Transverse colon (tissue), 4 donors: ENCODE results near the gene VSTM5. TPM values are rescaled to one million over a fixed set of nuclear protein-coding genes. Genes with fewer than 3 reads are reported as not detected.

Source experiments
- DNase-seq: peaks from one replicate; pipeline ENCODE4 v3.0.0-alpha.2; 2019
- H3K27ac ChIP-seq, 4 donors: fragments of 200-600 bp; sonication (generic); 2 replicates each; pipeline ENCODE4 v1.5.1; 2016 to 2018; ENCODE audit warnings: inconsistent platforms in 4 of 4
- H3K27me3 ChIP-seq: fragments of 200-600 bp; sonication (generic); 2 replicates; pipeline ENCODE4 v1.5.1; 2017; ENCODE audit warnings: inconsistent platforms
- H3K36me3 ChIP-seq, 4 donors: fragments of 200-600 bp; sonication (generic); 2 replicates each; pipeline ENCODE4 v1.5.1; 2017 to 2019; ENCODE audit warnings: inconsistent platforms in 4 of 4
- H3K4me1 ChIP-seq, 4 donors: fragments of 200-600 bp; sonication (generic); 2 replicates each; pipeline ENCODE4 v1.5.1; 2017 to 2020; ENCODE audit warnings: inconsistent platforms in 4 of 4
- H3K4me3 ChIP-seq, 4 donors: fragments of 200-600 bp; sonication (generic); 1 replicate in 1 of 4; 2 replicates in 3 of 4; pipeline versions ENCODE4 v1.5.1 to v1.6.1; 2017 to 2019; ENCODE audit warnings: inconsistent platforms in 4 of 4
- H3K9me3 ChIP-seq, 2 donors: fragments of 200-600 bp; sonication (generic); 2 replicates each; pipeline ENCODE4 v1.5.1; 2017 to 2019; ENCODE audit warnings: inconsistent platforms in 2 of 2
- EP300 ChIP-seq: sonication (generic); formaldehyde crosslinking; IDR thresholded peaks from one replicate; pipeline ENCODE4 v1.6.1; 2017; ENCODE audit warnings: antibody characterized with exemption, low read depth
- POLR2A ChIP-seq: fragments of 450-650 bp; IDR thresholded peaks from one replicate; pipeline ENCODE4 v1.6.1; 2016; ENCODE audit warnings: antibody characterized with exemption, mild to moderate bottlenecking, moderate library complexity
- POLR2AphosphoS5 ChIP-seq, 3 donors: sonication (generic); formaldehyde crosslinking; IDR thresholded peaks; one replicate each; pipeline ENCODE4 v1.6.1; 2016; ENCODE audit warnings: antibody characterized with exemption in 3 of 3
- WGBS, 2 donors: methylation state at CpG; one replicate each; pipeline ENCODE4 v1.1.5; 2018; ENCODE audit warnings: low coverage in 1 of 2; 5-methylcytosine and 5-hydroxymethylcytosine counted together
- in situ Hi-C, 4 donors: fragments of 200-750 bp; cut with MboI; loops; one replicate each; pipeline versions ENCODE4 v1.15.0 to v1.15.1; 2017; ENCODE audit warnings: low sequenced_read_pairs in 3 of 4, low pct_ligation_motif_present in 1 of 4, low pct_unique_long_range_greater_than_20kb in 1 of 4
- intact Hi-C: fragments of 100-400 bp; cut with DNase I; formaldehyde crosslinking; loops from one replicate; pipeline ENCODE4 v1.15.1; 2023; ENCODE audit warnings: low total_unique reads
- total RNA-seq, 4 donors: library from RNA; depleted of rRNA; stranded (reverse); fragments of >200 nt; gene quantifications; one replicate each; pipeline ENCODE4 v1.1.0, GENCODE V29; 2016
- TF ChIP-seq, protein P1 (sequence below), 5 experiments: fragments of 200-600 bp in 3 of 5; fragments of 450-650 bp in 2 of 5; sonication (generic) in 3 of 5; IDR thresholded peaks; 1 replicate in 2 of 5; 2 replicates in 3 of 5; pipeline ENCODE4 v1.5.1; 2016 to 2017; ENCODE audit warnings: antibody characterized with exemption in 5 of 5, inconsistent platforms in 3 of 5, mild to moderate bottlenecking in 2 of 5, moderate library complexity in 1 of 5

VSTM5 gene
- total RNA-seq, 4 donors from 2014 or later = 0.96 to 3.4 (median 1.1) TPM; not detected in 1

DNA sequence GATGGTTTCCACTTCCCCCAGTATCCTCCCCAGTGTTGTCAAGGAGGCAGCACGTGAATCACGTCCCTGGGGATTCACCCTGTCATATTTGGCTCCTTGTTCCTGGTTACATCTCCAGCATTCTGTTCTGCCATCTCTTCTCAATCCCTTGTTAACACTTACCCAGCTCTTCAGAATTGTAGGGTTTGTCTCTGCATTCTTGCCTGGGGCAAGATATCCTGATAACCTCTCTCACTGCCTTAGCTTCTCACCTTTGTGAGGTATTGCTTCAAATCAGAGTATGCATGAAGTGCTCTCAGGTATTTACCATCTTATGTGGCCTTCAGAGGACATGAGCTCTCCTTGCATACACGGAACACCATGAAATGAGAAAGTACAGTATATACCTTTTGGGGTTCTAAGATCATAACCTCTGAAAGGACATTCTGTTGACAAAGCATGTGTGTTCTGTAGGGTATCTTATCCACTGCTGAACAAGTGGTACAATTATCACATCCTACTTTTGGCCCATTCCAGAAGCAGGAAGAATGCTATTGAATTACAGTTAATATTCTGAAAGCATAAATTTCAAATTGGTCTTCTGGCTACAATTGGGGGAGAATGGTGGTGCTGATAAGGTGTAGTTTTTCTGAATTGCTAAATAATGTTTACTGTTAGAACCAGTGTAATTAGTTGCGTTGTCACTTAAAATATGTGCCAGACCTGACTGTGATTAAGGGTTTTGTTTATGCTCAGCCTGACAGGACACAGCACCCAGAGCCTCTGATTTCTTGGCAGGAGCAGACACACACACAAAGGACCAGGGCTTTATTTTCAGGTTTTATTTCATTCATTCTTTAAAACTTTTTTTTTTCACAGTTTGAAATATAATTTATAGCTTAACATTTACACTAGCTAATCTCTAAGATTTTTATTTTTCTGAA is 32.7 kb downstream of the VSTM5 start:
- Histone ChIP-seq H3K9me3 (no peaks in the 10 kb centered on the region), H3K27me3 (no peaks in the 10 kb centered on the region), H3K27ac (no peak overlapping the region), H3K4me3 (no peak overlapping the region), H3K36me3 (peaks cover 0 to 12% (median 5%) of the 10 kb centered on the region in 4 donors), H3K4me1 (no peaks in the 10 kb centered on the region)
- no peak for DNase-seq
- intact Hi-C loops (no loop called here), in situ Hi-C loops (no loop called here)
- TF ChIP-seq POLR2AphosphoS5 (IDR thresholded peaks at IDR 0.05) = no peak
- TF ChIP-seq, protein P1, sequence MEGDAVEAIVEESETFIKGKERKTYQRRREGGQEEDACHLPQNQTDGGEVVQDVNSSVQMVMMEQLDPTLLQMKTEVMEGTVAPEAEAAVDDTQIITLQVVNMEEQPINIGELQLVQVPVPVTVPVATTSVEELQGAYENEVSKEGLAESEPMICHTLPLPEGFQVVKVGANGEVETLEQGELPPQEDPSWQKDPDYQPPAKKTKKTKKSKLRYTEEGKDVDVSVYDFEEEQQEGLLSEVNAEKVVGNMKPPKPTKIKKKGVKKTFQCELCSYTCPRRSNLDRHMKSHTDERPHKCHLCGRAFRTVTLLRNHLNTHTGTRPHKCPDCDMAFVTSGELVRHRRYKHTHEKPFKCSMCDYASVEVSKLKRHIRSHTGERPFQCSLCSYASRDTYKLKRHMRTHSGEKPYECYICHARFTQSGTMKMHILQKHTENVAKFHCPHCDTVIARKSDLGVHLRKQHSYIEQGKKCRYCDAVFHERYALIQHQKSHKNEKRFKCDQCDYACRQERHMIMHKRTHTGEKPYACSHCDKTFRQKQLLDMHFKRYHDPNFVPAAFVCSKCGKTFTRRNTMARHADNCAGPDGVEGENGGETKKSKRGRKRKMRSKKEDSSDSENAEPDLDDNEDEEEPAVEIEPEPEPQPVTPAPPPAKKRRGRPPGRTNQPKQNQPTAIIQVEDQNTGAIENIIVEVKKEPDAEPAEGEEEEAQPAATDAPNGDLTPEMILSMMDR (IDR thresholded peaks at IDR 0.05) = no peak
- TF ChIP-seq POLR2A = no peak
- no peak for TF ChIP-seq EP300
- 74 to 76% methylated on average over 2 to 4 of the region's 4 CpGs for WGBS, 2 donors

DNA sequence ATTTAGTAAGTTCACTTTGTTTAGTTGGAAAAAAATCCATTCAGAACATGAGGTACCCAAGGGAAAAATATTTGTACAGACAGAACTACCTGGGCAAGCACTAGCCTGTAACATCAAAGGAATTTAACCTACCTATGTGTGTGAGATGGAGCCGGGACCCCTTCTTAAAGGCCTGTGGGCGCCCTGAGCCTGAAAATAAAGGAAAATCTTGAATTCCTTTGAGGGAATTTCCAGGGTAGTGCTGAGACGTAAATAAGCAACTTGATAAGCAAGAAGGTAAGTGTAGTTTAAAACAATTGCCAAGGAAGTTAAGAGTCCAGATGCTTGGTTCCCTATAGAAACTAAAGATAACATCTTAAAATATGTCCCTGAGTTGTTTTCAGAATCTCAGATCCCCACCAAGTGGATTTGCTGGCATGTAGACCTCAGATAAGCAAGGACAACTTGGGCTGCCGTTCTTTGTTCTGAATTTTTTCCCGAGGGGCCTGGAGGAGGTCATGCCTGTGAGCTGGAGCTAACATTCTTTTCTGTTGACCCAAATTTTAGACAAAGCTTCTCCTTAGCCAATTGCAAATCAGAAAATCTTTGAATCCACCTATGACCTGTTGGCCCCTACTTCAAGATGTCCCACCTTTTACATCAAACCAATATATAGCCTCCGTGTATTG is 35.3 kb downstream of the VSTM5 start:
- intact Hi-C loops (no loop called here), in situ Hi-C loops (no loop called here)
- DNase-seq = no peak
- Histone ChIP-seq H3K4me3 (no peak overlapping the region), H3K9me3 (no peaks in the 10 kb centered on the region), H3K27me3 (no peaks in the 10 kb centered on the region), H3K36me3 (peaks cover 0 to 37% (median 15%) of the 10 kb centered on the region in 4 donors), H3K27ac (no peak overlapping the region), H3K4me1 (no peaks in the 10 kb centered on the region)
- WGBS, 2 donors = 93 to 98% methylated on average over 4 to 6 of the region's 6 CpGs
- no peak for TF ChIP-seq EP300
- TF ChIP-seq, protein P1 (IDR thresholded peaks at IDR 0.05) = no peak
- TF ChIP-seq POLR2AphosphoS5 (IDR thresholded peaks at IDR 0.05) = no peak

- 93 to 95% methylated on average over 5 of the region's 5 CpGs for WGBS, 2 donors
- in situ Hi-C loops = no loop called here
- Histone ChIP-seq H3K27ac (no peak overlapping the region), H3K9me3 (no peaks in the 10 kb centered on the region), H3K36me3 (peaks cover 0 to 42% (median 20%) of the 10 kb centered on the region in 4 donors), H3K27me3 (no peaks in the 10 kb centered on the region), H3K4me3 (no peak overlapping the region), H3K4me1 (no peaks in the 10 kb centered on the region)
- DNase-seq = no peak
- TF ChIP-seq POLR2AphosphoS5 (IDR thresholded peaks at IDR 0.05) (no peak), EP300 (no peak), POLR2A (no peak)
- TF ChIP-seq, protein P1 (IDR thresholded peaks at IDR 0.05) = no peak
- intact Hi-C loops = no loop called here
Measured at GRCh38 chr11:93813974-93814373, 36.4 kb downstream of the VSTM5 start.

GRCh38 chr11:93807980-93808379 is 42.4 kb downstream of the VSTM5 start:
- no peaks in the 10 kb centered on the region for H3K9me3 ChIP-seq
- intact Hi-C loops (no loop called here), in situ Hi-C loops (no loop called here)
- WGBS, 2 donors = 87 to 100% methylated on average over 1 to 3 of the region's 3 CpGs
- DNase-seq = no peak
- H3K36me3 ChIP-seq = peaks cover 0 to 82% (median 31%) of the 10 kb centered on the region in 4 donors
- TF ChIP-seq EP300 = no peak
- TF ChIP-seq POLR2A = no peak
- TF ChIP-seq, protein P1 (IDR thresholded peaks at IDR 0.05) = no peak
- no peak for TF ChIP-seq POLR2AphosphoS5 (IDR thresholded peaks at IDR 0.05)
- H3K4me1 ChIP-seq = no peaks in the 10 kb centered on the region
- no peak overlapping the region for H3K4me3 ChIP-seq
- H3K27ac ChIP-seq = no peak overlapping the region
- no peaks in the 10 kb centered on the region for H3K27me3 ChIP-seq
